Activated CD4-positive, alpha-beta T cell treated with anti-CD3 and anti-CD28 coated beads for 1 hour (primary cell): ENCODE measurements around the gene DIO1.
"Not testable (repeated sequence)": the region's sequence is repeated elsewhere in the genome, so short reads cannot be mapped to it uniquely, and the experiment has no call there.

Experiments
- DNase-seq: peaks from one replicate; pipeline ENCODE4 v3.0.0-alpha.2; 2020

DIO1 gene

DNA sequence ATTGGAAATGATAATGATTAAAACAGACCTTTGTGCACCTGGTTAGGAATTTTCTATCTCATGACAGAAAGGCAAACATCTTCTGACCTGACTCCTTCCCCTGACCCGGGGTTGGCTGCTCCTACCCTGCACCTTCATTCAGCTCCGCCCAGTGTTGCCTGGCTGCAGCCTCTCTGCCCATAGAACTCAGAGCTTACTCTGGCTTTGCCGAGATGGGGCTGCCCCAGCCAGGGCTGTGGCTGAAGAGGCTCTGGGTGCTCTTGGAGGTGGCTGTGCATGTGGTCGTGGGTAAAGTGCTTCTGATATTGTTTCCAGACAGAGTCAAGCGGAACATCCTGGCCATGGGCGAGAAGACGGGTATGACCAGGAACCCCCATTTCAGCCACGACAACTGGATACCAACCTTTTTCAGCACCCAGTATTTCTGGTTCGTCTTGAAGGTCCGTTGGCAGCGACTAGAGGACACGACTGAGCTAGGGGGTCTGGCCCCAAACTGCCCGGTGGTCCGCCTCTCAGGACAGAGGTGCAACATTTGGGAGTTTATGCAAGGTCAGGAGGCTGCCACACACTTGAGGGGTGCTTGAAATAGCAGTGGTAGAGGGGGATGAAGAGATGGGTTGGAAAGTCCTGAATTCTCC, at the start of gene DIO1:
TSS of gene DIO1 (plus strand) at position 189 of the 638 bp plus-strand sequence. CDS start at position 213, 24 bp downstream.
- DNase-seq: no peak

DNA sequence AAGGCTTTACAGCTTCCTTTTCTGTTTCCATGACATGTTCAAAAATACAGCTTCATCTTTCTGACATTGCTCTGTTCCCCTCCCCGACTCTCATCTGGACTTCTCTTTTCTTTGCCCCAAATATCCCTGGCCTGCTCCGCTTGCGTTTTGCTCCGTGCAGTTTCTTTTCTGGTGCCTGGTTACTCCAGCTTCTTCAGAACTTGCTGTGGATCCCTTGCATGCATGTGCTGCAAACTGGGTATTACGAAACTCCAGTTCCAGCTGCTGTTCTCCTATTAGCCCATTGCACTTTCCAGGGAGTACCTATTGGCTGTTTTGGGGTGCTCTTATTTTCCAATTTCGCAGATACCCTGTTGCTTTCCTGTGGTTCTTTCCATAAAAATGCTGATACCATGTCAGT, 46.0 kb upstream of the DIO1 start:
- no peak for DNase-seq

DNA sequence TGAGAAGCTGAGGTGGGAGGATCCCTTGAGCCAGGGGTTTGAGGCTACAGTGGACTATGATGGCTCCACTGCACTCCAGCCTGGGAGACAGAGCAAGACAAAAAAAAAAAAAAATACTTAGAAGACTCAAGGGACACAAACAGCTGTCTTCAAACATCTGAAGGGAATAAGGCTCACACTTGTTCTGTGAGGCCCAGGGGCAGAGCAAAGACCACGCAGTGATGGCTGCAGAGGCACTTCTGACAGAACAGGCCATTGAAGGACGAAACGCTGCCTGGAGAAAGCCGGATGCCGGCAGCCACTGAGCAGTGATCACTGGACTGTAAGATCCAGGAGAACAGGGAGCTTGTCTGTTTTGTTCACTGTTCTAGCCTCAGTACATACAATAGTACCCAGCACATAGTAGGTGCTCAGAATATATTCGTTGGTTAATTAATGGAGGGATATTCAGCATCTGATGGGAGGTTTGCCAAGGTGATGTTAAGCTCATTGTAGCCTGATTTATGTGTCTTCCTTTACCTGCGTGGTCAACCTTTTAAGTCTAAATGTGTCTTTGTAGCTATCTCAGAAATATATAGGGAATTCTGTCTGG, 43.8 kb upstream of the DIO1 start:
- no peak for DNase-seq

DNA sequence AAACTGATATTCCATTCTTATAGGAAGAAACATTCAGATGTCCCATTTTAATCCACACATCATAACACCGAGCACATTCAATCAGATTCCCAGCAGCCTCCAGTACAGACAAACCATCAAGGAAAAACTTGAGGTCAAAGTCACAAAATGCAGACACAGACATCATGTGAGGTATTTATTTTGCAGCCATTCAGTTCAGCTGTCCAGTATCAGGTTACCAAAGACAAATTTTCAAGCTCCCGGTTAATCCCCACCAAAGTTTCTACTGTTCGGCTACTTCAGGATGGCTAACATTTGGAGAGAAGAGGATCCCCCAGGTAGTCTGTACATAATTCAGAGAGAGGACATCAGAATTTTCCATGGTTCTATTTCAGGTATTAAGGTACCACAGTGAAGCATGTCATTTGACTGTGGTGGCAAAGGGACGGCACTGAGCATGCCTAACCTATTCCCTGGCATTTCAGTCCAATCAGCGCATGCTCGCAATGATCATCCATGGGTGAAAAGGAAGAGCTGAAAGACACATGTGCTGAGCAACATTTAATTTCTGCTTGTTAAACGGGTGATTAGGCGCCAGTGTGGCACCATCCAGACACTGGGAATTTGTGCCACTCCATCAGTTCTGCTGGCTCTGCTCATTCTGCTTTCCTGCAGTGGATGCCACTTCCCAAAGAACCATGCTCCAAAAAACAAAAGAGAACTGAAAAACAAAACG, 42.3 kb upstream of the DIO1 start:
- DNase-seq: no peak

DNA sequence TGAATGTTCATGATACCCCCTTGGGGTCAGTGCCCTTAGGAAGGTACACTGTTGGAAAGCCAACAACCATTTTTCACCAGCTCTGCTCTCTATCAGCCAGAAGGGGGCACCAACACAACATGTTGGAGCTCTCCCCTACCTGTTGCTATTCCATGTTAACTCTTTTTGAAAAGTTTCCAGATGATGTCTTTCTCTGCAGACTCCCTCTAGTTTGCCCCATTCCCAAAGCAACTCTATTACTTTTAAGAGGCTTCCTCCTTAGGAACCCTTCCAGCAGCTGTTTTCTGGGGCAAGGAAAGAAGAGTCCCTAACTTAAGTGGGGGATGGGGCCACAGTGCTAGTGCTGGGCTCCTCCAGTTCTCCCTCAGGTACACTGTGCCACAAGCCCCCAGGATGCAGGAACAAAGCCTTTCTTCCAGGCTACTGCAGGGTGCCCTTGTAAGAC, 33.0 kb upstream of the DIO1 start:
- DNase-seq: peak; percentile 26

DNA sequence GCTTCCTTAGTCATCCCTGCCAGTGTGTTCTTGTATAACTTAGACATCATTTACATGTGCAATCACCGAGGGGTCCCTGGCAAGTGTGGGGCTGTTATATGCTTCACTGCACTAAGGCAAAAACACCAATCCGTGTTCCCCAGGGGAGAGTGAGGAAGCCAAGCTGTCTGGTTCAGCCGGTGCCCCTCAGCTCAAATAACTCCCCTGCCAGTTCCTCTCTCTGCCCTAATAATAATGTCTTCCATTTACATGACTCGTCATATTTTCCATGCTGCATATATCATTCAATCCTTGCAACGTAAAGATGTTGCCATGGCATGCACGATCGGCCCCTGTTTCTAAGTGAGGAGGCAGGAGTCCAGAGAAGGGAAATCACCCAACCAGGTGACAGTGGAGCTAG, 31.5 kb upstream of the DIO1 start:
- no peak for DNase-seq

DNA sequence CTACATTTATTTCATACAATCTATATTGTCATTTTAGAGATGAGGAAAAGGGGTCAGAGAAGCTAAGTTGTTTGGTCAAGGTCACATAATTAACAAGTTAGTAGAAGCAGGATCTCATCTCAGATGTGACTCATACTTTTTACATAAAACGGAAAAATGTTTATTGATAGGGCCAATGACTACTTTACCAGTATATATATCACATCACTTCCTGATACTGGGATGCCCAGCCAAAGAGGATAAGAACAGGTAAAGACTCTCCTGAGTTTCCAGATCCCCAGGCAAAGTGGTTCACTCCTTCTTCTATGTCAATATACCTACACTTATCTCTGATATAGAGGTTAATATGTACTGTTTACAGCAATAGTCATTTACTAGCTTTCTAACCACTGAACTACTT, 25.4 kb upstream of the DIO1 start:
- DNase-seq: no peak

DNA sequence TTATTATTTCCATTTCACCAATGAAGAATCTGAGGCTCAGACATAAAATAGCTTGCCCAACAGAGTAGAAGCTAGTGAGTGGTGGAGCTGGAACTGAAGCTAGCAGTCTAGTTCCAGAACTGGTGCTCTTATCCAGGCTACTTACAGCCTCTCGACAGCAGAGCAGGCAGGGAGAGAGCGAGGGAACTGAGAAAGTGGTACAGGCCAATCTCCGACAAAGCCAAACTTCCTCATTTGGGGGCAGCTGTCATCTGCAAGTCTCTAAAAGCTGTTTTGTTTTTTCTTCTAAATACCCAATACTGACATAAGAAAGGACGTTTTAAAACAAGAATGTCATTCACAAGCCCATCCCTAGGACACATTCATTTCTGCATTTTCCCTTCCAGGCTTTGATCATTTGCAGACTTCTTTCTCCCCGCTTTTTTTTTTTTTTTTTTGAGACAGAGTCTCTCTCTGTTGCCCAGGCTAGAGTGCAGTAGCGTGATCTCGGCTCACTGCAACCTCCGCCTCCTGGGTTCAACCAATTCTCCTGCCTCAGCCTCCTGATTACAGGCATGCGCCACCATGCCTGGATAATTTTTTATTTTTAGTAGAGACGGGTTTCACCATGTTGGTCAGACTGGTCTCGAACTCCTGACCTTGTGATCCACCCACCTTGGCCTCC, 24.4 kb upstream of the DIO1 start:
- no peak for DNase-seq

DNA sequence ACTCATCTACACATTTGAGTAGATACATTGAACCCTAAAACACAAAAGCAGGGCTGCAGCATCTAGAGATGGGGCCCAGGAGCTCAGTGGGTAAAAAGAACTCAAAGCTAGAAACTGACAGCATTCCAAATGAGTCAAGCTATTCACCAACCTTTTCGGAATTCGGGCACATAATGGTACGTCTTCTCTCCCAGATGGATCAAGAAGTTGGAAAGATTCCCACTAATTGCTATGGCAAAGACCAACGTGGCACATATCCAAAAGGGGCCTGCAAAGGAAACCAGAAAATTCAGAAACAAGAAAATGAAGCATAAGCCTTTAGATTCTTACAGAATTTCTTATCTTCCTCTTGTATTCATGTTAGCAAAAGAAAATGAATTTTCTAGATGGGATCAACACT, 22.8 kb upstream of the DIO1 start:
- no peak for DNase-seq

DNA sequence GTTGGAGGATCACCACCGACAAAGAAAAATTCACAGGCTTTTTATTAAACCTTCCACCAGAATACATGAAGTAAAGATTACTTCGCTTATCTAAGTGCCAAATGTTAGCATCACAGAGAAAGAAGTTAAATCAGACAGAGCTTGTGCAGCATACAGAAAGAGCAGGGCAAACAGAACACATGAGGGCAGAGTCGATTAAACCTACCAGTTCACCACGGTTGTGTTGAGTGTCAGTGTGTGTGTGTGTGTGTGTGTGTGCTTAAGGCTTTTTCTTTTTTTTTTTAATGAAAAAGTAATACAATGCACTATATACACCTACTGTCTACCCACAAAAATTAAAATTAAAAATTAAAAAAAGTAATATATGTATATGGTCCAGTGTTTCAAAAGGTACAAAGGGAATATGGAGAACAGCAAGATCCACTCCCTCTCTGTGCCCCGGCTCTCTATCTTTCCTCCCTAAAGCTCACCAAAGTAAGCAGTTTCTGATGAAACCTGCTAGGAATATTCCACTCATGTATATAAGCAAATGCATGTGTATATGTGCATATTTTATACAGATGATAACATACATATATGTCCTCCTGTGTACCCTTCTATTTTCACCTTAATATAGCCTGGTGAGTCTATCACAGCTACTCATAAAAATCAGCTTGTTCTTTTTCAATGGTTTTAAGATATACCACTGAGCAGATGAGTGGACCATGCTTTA, 22.1 kb upstream of the DIO1 start:
- no peak for DNase-seq

DNA sequence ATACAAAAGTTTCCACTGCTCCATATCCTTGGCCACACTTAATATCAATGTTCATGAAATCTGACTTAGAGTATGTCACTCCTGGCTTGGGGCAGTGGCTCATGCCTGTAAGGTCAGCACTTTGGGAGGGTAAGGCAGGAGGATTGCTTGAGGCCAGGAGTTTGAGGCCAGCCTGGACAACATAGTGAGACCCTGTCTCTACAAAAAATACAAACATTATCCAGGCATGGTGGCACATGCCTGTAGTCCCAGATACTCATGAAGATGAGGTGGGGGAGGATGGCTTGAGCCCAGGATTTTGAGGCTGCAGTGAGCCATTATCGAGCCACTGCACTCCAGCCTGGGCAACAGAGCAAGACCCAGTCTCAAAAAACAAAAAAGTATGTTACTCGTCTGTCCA, 18.8 kb upstream of the DIO1 start:
- DNase-seq: not testable (repeated sequence)

DNA sequence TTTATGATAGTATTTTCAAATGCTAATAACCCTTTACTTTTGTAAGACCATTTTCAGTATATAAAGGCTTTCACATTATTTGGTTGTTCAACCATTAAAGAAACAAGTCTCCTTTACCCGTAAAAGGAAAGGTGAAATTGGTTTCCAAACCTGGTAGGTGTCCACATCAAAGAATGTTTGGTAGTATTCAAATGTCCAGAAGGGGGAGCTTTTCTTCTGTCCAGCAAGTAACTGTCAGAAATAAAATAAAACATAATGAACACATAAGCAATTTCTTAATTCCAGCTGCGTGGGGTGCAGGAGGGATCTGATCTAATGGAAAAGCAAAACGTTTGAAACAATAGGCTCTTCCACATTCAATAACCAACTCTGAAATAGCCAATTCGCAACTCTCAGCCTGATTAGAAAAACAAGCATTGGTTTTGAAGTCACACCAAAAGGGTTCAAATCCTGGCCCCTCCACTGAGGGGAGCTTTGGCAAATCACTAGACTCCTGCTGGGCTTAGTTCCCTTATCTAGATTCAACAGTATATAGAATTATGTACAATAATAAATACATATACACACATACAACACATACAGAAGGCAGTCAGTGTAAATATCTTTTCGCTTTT, 15.4 kb upstream of the DIO1 start:
- DNase-seq: no peak

DNA sequence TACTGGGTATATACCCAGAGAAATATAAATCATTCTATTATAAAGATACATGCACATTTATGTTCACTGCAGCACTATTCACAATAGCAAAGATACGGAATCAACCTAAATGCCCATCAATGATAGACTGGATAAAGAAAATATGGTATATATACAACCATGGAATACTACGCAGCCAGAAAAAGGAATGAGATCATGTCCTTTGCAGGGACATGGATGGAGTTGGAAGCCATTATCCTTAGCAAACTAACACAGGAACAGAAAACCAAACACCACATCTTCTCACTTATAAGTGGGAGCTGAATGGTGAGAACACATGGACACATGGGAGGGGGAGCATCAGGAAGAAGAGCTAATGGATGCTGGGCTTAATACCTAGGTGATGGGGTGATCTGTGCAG, 12.1 kb upstream of the DIO1 start:
- DNase-seq: not testable (repeated sequence)

DNA sequence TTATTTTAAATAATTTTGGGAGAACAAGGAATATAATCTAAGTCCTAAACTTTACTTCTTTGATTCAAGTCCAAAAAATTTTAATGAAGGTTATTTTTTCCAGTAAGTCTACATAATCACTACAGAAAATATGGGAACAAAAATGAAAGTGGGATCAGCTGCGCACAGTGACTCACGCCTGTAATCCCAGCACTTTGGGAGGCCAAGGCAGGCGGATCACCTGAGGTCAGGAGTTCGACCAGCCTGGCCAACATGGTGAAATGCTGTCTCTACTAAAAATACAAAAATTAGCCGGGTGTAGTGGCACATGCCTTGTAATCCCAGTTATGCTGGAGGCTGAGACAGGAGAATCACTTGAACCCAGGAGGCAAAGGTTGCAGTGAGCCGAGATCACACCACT, 10.4 kb upstream of the DIO1 start:
- not testable (repeated sequence) for DNase-seq

DNA sequence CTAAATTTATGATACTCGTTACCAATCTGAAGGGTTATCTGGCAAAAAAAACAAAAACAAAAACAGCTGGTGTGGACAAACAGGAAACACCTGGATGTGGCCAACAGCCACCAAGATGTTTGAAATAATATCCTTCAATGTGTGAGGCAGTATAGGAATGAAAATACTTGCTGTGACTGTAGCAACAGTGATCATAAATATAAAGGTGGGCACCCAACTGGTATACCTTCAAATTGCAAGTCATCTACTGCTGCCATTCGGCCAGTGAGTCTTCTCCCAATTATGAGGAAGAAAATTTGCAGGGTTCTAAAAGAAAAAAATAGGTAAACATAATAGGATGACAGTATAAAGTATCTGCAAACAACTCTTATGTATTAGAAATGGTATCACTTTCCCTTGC, 5.3 kb upstream of the DIO1 start:
- no peak for DNase-seq

DNA sequence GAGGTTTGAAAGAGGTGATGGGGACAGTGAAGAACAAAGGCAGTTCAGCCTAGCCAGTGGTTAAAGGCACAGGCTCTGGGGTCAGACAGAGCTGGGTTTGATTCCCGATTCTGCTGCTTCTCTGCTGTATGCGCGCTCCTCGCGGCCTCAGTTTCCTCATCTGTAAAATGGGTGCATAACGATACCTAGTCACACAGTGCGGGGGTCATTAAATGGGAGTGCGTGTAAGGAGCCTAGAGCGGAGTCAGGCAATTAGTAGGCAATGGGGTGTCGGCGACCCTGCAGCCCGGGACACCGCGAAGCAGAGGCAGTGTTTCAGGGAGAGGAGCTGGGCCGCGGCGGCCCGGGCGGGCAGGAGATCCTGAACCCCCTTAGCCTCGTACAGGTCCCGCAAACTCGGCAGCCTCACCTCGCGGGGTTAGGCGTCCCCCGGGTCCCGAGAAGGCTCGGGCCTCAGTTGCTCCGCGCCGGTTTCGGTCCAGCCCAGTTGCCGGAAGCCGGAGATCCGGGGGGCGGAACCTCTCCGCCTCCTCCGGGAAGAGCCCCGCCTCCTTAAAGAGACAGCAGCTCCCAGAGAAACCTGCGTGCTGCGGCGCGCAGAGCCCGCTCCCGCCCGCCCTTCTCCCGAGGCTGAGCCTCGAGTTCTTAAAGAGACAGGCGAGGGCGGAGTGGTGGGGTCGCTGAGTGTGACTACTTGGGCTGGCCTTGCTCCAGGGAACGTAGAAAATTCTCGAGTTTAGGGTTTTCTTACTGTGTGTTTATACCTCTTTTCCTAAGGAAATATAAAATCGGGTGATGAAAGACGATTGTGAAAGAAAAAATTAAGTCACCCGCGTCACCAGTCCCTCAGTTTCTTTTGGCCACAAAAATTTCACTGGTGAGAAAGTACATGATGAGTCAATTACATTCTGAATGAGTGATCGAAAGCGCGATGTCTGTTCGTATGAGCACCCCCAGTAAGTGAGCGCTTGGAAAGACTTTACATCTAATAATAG, 4.4 kb upstream of the DIO1 start, which contains the start of gene YIPF1:
TSS of gene YIPF1 (minus strand) at position 494 of the 995 bp plus-strand sequence. CDS start 860 bp downstream, outside the sequence.
- DNase-seq: peak; percentile 78

DNA sequence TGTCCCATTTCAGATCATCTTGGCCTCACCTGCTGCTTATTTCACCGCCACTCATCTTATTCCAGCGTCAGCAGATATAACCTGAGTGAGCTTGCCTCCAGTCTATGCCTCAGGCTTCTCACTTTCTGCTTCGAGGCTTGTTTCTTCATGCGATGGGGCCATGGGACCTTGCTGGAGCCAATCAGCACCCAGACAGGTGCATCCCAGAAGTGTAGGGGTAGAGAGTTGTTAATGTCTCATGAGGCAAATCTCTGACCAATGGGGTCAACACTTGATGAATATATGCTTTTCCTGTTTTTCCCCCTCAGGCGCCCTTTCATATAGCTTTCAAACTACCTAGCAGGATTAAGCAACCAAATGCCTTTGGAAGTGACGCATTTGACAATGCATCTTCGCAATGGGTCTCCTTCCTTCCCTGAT, 3.5 kb upstream of the DIO1 start:
- no peak for DNase-seq

DNA sequence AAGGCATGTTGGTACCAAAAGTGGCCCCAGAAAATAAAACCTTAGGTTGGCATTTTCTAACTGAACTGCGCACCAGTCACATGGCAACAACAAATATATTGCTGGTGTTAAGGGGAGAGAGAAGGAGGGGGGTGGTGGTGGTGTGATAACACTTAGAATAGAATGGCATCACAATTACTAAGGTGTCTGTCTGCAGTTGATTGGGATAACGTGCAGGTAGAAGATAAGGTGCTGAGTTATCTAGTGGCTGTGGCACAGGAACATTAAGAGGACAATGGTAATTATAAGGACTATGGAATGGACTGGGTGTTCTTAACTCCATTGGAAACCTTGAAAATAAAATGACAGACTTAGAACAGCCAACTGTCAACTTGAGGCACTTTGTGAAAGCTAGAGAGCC, 3.0 kb upstream of the DIO1 start:
- no peak for DNase-seq

DNA sequence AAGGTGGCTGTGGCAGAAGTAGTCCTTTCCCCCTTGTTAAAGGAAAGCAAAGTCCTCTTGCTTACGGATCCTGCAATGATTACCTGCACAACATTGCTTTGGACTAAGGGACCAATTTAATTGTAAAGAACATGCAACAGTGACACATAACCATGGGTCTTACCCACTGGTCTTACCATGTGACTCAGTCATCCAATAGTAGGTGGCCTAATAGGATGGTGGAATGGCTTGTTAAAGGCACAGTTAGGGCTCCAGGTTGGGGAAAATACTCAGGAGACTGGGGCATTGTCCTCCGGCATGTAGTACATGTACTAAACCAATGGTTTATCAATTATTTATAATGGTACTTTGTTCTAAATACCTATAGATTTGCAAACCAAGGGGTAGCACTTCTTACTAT, 2.3 kb upstream of the DIO1 start:
- DNase-seq: no peak

DNA sequence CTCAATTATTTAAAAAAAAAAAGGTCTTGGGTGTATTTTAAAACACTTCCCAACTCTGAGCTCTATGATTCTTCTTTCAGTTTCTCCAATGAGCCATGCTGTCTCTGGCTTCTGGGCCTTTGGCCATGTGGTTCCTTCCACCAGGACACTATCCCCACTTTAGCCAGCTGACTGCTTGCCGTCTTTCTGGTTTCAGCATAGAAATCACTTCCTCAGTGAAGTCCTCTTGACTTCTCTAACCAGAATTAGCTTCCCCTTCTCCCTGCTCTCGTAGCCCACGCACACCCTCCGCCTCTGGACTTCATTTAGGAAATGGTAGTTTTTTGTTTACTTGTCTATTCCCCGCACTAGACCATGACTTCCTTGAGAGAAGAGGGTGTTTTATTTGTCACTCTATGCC, 1.1 kb upstream of the DIO1 start:
- DNase-seq: no peak

DNA sequence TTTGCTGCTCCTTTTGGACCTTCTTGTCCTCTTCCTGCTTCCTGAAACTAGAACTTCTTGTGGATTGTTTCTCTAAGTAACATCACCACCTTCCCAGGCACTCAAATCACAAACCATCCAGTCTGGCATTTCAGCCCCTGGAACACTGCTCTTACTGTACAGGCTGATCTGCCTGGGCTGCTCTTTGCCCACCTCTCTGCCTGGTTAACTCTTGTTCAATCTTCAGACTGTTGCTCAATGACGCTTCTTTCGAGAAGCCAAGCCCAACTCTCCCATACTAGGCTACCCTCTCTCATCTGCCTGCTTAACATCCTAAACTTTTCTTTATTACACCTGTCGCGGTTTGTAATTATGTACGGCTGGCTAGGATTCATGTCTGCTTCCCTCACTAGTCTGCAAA, 657 bp downstream of the DIO1 start:
- DNase-seq: no peak
